Central memory CD8-positive, alpha-beta T cell (primary cell): ENCODE measurements around the gene EGFR.

Source experiments
- ATAC-seq: fragments of 150-1000 bp; cut with Tn5 transposase; replicated peaks from 2 replicates; pipeline ENCODE4 v1.10.0; 2022; ENCODE audit warnings: mild to moderate bottlenecking, moderate FRiP score, moderate number of reproducible peaks; ENCODE audit not compliant: poor library complexity, severe bottlenecking; ENCODE audit errors: extremely low read depth
- DNase-seq, 2 donors: peaks; one replicate each; pipeline ENCODE4 v3.0.0; 2021; ENCODE audit warnings: low spot score in 2 of 2
- H3K27ac Mint-ChIP-seq: one replicate; pipeline ENCODE4 v1.8.0; 2022; ENCODE audit warnings: low read depth, mild to moderate bottlenecking, moderate library complexity, mixed read lengths
- H3K27me3 Mint-ChIP-seq: one replicate; pipeline ENCODE4 v1.8.0; 2022; ENCODE audit warnings: mixed read lengths
- H3K36me3 Mint-ChIP-seq: one replicate; pipeline ENCODE4 v1.8.0; 2022; ENCODE audit warnings: mild to moderate bottlenecking, moderate library complexity, mixed read lengths; ENCODE audit not compliant: insufficient read depth
- H3K4me1 Mint-ChIP-seq: one replicate; pipeline ENCODE4 v1.8.0; 2022; ENCODE audit warnings: mixed read lengths
- H3K4me3 Mint-ChIP-seq: one replicate; pipeline ENCODE4 v1.8.0; 2022; ENCODE audit warnings: mild to moderate bottlenecking, moderate library complexity, mixed read lengths
- H3K9me3 Mint-ChIP-seq: one replicate; pipeline ENCODE4 v1.8.0; 2022; ENCODE audit warnings: mixed read lengths

Gene EGFR

DNA sequence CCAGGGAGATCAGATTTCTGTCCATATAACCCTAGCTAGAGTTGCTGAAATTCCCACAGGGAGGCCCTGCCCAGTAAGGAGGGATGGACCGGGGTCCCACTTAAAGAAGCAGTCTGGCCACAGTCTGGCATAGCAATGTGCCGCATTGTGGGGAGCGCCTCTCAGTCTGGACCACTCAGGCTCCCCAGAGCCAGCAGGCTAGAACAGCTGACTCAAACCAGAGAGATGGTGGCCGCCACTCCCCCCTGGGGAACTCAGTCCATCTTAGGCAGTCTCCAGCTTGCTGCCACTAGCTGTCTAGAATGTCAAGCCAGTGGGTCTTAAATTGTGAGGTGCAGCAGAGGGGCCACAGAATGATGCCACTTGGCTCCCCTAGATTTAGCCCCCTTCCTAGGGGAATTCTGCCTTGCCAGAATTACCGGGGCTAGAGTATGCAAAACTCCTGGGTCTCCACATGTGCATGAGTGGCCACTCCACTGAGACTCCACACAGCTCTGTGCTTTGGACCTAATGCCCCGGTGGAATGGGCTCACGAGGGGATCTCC lies 213.0 kb downstream of the EGFR start:
- Mint-ChIP-seq H3K4me1 (no peaks in the 10 kb centered on the region), H3K4me3 (no peak overlapping the region), H3K9me3 (peaks cover 22% of the 10 kb centered on the region), H3K27ac (no peak overlapping the region), H3K27me3 (peaks cover 80% of the 10 kb centered on the region), H3K36me3 (no peaks in the 10 kb centered on the region)
- ATAC-seq (no peak), DNase-seq (no peak)

DNA sequence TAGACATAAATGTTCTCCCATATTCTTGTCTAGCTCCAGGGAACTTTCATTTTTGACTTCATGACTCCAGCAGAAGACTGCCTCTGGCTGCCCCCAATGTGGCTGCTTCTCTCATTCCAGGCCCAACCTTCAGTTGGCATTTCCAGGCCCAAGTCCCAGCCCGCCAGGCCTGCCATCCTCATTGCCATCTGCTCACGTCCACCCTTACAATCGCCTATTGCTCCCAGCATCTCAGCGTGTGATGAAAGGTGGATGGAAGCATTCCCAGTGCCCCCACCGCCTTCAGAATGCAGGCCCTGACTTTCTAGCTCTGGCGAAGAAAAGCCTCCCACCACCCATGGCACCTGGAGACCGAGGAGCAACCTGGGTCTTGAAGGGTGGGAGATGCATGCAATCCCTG lies 214.2 kb downstream of the EGFR start:
- ATAC-seq (no peak), DNase-seq (no peak)
- H3K9me3 Mint-ChIP-seq, result peaks cover 22% of the 10 kb centered on the region
- H3K27ac Mint-ChIP-seq, result no peak overlapping the region
- H3K4me1 Mint-ChIP-seq, result no peaks in the 10 kb centered on the region
- no peak overlapping the region for H3K4me3 Mint-ChIP-seq
- peaks cover 89% of the 10 kb centered on the region for H3K27me3 Mint-ChIP-seq
- no peaks in the 10 kb centered on the region for H3K36me3 Mint-ChIP-seq

DNA sequence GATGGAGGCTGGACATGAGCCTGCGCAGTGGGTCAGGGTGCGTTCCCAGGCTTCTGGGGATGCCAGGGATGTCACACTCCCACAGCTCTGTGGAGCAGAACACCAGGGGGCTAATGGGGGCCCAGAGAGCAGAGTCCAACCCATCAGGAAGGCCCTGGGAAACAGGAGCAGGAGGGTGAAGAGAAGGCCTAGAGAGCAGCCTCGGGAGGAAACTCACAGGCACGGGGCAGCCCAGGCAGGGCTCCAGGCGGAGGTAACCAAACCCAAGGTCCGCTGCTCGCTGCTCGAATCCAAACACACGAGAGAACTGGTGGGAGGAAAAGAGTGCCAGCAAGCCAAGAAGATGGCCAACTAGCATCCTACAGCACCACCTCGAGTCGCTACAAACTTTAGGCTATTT lies 215.6 kb downstream of the EGFR start:
- no peak overlapping the region for H3K4me3 Mint-ChIP-seq
- no peak overlapping the region for H3K27ac Mint-ChIP-seq
- H3K27me3 Mint-ChIP-seq, result peaks cover 81% of the 10 kb centered on the region
- ATAC-seq (no peak), DNase-seq (no peak)
- peaks cover 11% of the 10 kb centered on the region for H3K9me3 Mint-ChIP-seq
- H3K4me1 Mint-ChIP-seq, result no peaks in the 10 kb centered on the region
- H3K36me3 Mint-ChIP-seq, result peaks cover under 1% of the 10 kb centered on the region

DNA sequence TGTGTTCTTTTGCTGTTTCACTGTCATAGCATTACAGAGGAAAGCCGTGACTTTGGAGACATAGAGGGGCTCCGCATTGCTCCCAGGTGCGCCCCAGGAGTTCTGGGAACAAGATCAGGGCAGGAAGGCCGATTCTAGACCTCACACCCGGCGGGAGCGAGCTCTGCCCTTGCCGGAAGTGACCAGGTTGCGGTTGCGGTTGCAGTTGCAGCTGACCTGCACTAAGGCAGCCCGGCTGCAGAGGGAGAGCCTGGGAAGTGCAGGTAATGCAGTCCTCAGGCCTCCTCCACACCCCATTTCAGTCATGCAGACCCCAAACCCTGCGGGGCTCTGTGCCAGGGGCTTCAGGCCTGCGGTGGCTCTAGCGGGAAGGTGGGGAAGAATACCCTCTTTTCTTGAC lies 216.3 kb downstream of the EGFR start:
- Mint-ChIP-seq H3K27me3 (peaks cover 81% of the 10 kb centered on the region), H3K4me1 (peaks cover under 1% of the 10 kb centered on the region), H3K4me3 (no peak overlapping the region), H3K27ac (no peak overlapping the region), H3K9me3 (peaks cover 7% of the 10 kb centered on the region), H3K36me3 (peaks cover 2% of the 10 kb centered on the region)
- no peak for DNase-seq
- ATAC-seq, result no peak

DNA sequence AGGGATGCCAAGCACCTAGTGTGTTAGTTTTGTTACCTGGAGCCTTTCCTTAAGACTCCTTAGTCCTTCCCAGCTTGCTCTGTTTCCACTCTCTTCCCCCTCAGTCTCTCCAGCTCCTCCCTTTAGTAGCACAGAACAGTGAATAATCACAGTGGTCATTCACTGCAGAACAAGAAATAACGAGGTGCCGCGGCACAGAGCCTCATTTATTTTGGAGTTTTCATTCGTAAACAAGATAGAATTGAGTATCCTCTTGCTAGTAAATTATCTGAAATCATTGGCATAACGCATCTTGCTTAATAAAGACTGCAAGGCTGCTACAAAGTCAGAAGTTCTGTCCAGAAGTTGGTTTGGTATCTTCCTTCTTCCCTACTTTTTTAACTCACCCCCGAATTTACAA lies 217.0 kb downstream of the EGFR start:
- Mint-ChIP-seq H3K36me3 (peaks cover 4% of the 10 kb centered on the region), H3K9me3 (peaks cover 2% of the 10 kb centered on the region), H3K4me3 (no peak overlapping the region), H3K27me3 (peaks cover 81% of the 10 kb centered on the region), H3K27ac (no peak overlapping the region), H3K4me1 (peaks cover 7% of the 10 kb centered on the region)
- no peak for DNase-seq
- ATAC-seq, result no peak

DNA sequence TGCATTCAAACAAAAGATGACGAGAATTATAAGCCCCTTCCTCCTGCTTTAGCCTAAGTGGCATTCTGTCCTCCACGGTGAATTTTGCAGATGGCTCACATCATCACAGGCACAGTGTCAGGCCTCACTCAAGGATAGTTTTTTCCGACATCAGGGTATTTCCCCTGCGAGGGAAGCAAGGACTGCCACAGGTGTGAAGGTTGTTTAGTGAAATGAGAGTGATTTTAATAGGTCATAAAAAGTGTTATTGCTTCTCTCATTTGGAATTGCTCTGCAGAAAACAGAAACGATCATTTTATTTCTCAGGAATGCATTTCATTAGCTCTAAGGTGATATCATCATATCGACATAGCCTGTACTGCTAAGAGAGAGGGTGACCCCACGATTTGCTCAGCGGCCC lies 217.7 kb downstream of the EGFR start:
- Mint-ChIP-seq H3K27ac (no peak overlapping the region), H3K27me3 (peaks cover 82% of the 10 kb centered on the region), H3K36me3 (peaks cover 4% of the 10 kb centered on the region), H3K4me3 (no peak overlapping the region), H3K4me1 (peaks cover 11% of the 10 kb centered on the region), H3K9me3 (no peaks in the 10 kb centered on the region)
- ATAC-seq (no peak), DNase-seq (no peak)

DNA sequence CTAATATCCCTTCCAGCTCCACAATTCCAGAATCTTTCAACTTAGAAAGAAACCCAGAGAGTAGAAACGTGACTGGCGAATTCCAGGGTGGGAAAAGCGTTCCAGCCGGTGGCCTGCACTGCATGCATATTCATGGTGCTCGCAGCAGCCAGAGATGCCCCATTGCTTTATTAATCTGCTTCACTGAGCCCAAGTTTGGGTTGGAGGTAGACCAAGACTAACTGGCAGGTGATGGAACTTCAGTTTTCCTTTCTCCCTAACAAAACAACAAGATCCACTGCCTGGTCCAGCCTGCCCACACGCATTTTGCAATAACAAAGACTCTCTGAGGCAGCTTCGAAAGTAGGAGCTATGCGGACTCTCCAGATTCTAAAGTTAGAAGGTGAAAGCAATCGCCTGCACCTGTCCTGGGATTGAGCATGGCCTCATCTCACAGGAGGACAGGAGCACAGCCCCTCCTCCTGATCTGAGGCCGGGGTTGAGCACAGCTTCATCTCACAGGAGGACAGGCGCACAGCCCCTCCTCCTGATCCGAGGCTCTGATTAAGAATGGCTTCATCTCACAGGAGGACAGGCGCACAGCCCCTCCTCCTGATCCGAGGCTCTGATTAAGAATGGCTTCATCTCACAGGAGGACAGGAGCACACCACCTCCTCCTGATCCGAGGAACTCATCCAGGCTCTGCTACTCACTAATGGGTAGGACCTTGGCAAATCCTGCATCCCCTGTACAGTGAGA lies 218.5 kb downstream of the EGFR start:
- Mint-ChIP-seq H3K27me3 (peaks cover 84% of the 10 kb centered on the region), H3K36me3 (peaks cover 4% of the 10 kb centered on the region)

DNA sequence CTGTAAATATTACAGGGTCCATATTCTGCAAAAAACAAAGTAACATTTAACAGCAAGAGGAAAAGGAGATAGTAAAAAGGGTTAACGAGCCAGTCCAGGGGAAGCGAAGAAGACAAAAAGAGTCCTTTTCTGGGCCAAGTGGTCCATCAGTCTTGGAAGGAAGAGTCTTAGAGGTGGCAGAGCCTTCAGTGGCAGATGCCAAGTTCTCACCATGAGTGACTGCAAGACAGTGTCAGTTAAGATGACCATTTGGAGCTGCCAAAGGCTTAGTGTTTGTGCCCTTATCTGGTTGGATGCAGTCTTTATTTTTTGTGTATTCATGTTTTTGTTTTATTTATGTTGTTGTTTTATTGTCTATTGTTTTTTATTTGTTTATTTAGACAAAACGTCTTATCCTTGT lies 220.6 kb downstream of the EGFR start:
- ATAC-seq (no peak), DNase-seq (no peak)
- Mint-ChIP-seq H3K4me3 (no peak overlapping the region), H3K27me3 (peaks cover 77% of the 10 kb centered on the region), H3K4me1 (peaks cover 11% of the 10 kb centered on the region), H3K9me3 (no peaks in the 10 kb centered on the region), H3K36me3 (peaks cover 4% of the 10 kb centered on the region), H3K27ac (peak overlapping the region; percentile 24)

More for the DNA sequence above, 218.5 kb downstream of the EGFR start:
- Mint-ChIP-seq H3K4me1 (peaks cover 11% of the 10 kb centered on the region), H3K27ac (no peak overlapping the region), H3K4me3 (no peak overlapping the region), H3K9me3 (no peaks in the 10 kb centered on the region)
- DNase-seq (no peak), ATAC-seq (no peak)

DNA sequence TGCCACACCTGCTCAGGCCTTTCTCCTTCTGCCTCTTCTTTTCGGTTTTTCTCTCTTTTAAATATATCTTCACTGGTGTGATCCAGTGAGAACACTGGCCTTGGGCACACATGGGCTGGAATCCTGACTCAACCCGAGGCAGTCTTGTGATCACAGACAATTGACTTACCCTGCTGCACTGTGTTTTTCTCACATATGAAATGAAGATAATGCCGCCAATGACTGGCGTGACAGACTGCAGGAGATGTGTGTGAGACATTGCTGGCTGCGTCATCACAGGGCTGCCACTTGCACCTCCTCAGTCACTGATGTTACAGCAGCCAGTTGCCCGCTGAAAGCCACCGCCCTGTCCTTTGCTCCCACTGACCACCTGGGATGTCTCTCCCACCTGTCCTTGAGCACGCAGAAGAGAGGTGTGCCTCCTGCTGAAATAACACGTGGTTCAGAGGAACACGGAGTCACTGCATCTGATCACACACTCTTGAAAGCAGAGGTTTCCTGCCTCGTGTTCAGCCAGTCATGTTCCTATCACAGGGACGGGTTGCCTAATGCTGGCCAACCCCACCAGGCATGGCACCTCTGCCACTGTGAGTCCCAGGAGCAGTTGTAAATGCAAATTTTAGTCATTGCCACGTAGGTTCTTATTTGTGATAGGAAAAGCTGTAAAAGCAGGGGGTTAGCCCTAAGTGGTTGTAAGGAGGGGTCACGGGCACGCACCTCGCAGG lies 221.8 kb downstream of the EGFR start:
- Mint-ChIP-seq H3K27ac (peak overlapping the region; percentile 60), H3K4me3 (no peak overlapping the region), H3K9me3 (no peaks in the 10 kb centered on the region), H3K36me3 (peaks cover 4% of the 10 kb centered on the region), H3K27me3 (peaks cover 77% of the 10 kb centered on the region), H3K4me1 (peaks cover 11% of the 10 kb centered on the region)
- ATAC-seq, result peak; percentile 79
- DNase-seq, result peak in 1 of 2 donors; percentile 27

DNA sequence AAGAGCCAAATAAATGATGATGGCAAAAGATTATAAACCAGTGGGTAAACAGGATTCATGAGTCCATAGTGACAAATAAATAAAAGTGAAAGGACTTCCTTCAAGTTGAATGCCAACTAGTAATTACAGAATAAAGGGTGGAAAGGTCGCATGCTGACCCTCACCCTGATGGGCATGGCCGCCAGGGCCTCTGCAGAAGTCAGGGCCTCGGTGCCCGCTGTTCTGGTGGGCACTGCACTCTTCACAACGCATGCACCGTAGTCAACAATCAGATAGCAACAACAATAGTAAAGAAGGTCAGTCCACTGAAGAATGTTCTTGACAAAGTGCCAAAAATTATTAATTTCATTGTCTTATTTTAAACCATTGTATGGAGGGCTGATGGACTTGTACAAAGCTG lies 223.1 kb downstream of the EGFR start:
- Mint-ChIP-seq H3K27ac (peak overlapping the region; percentile 4), H3K4me1 (peaks cover 11% of the 10 kb centered on the region), H3K36me3 (peaks cover 4% of the 10 kb centered on the region), H3K27me3 (peaks cover 72% of the 10 kb centered on the region), H3K9me3 (no peaks in the 10 kb centered on the region), H3K4me3 (no peak overlapping the region)
- DNase-seq (no peak), ATAC-seq (no peak)

DNA sequence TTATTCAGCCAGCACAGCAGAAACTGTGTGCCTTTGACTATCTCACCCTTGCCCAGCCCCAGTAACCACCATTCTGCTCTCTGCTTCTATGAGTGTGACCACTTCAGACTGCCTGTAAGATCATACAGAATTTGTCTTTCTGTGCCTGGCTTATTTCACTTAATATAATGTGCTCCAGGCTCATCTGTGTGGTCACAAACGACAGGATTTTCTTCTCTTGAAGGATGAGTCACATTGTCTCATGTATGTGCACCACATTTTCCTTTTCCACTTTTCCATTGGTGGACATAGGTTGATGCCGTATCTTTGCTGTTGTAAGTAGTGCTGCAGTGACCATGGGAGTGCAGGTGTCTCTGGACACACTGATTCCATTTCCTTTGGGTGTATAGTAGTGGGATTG lies 223.8 kb downstream of the EGFR start:
- ATAC-seq, result no peak
- Mint-ChIP-seq H3K27ac (no peak overlapping the region), H3K36me3 (peaks cover 4% of the 10 kb centered on the region), H3K4me1 (peaks cover 11% of the 10 kb centered on the region), H3K27me3 (peaks cover 66% of the 10 kb centered on the region), H3K9me3 (no peaks in the 10 kb centered on the region), H3K4me3 (no peak overlapping the region)
- no peak for DNase-seq

DNA sequence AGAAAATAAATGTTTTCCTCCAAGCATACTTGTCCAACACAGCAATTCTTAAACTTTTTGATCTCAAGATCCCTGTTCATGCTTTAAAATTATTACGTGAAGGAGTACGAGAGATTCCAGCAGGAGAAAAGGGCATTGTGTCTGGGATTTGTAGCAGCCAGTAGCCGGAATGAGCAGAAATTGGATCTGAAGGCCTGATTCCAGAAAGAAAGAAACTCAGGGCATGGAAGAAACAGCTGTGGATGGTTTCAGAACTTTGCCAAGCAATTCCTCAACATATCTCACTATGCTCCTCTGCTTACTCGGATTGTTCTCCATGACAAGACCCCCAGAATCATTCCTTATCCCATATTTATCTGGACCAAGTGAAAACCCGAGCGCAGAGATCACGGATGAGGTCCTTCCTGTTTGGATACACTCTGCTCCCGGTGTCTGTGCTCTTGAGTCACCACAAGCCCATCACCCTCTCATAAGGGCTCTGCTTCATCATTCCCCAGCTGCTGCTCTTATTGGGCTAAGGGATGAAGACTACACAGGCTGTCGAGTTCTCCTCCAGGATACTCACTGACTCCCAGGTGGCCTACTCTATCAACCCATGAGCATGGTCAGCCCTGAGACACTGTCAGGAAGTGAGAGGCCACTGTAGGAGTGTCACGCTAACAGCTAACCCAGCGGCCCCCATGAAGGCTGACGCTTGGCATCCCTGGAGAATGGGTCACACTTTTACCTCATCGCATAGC lies 225.4 kb downstream of the EGFR start:
- no peak for DNase-seq
- H3K9me3 Mint-ChIP-seq, result no peaks in the 10 kb centered on the region
- no peak for ATAC-seq
- H3K4me1 Mint-ChIP-seq, result peaks cover 11% of the 10 kb centered on the region
- H3K4me3 Mint-ChIP-seq, result no peak overlapping the region
- no peak overlapping the region for H3K27ac Mint-ChIP-seq
- peaks cover 4% of the 10 kb centered on the region for H3K36me3 Mint-ChIP-seq
- H3K27me3 Mint-ChIP-seq, result peaks cover 76% of the 10 kb centered on the region
